ENCODE measurements around the gene TCF12.

GRCh38 chr15:56969265-56969895, 50.9 kb downstream of the TCF12 start:
- TF ChIP-seq, protein P1, sequence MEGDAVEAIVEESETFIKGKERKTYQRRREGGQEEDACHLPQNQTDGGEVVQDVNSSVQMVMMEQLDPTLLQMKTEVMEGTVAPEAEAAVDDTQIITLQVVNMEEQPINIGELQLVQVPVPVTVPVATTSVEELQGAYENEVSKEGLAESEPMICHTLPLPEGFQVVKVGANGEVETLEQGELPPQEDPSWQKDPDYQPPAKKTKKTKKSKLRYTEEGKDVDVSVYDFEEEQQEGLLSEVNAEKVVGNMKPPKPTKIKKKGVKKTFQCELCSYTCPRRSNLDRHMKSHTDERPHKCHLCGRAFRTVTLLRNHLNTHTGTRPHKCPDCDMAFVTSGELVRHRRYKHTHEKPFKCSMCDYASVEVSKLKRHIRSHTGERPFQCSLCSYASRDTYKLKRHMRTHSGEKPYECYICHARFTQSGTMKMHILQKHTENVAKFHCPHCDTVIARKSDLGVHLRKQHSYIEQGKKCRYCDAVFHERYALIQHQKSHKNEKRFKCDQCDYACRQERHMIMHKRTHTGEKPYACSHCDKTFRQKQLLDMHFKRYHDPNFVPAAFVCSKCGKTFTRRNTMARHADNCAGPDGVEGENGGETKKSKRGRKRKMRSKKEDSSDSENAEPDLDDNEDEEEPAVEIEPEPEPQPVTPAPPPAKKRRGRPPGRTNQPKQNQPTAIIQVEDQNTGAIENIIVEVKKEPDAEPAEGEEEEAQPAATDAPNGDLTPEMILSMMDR (IDR thresholded peaks at IDR 0.05), result no peak
- TF ChIP-seq POLR2AphosphoS5 (IDR thresholded peaks at IDR 0.05), result no peak

Measured in esophagus muscularis mucosa (tissue), 3 donors.